HG02943 (cell line): ENCODE results near the gene MTMR3.

Experiments used
- ATAC-seq: cut with Tn5 transposase; IDR thresholded peaks from one replicate; pipeline ENCODE4 v1.9.1; 2021; ENCODE audit warnings: mild to moderate bottlenecking, low read depth, moderate library complexity; ENCODE audit not compliant: unreplicated experiment

The MTMR3 gene

DNA sequence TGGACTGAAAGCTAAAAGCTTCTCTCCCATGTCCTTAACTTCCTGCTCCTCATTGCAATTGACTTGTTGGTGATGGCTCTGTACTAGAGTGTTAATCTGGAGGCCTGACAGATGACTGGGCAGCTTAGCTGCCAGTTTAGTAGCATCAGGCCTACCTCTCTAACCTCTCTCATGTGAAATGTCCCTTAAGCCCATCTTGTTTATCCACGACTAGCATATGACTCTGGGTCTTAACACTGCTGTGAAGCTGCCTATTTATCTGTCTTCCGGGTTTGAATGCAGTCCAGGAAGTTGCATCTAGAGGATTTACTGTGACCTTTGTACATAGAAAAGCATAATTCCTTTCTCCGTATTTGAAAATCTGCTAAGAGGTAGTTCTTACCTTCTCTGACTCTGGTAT is 112.0 kb downstream of the MTMR3 start:
- ATAC-seq = no peak

DNA sequence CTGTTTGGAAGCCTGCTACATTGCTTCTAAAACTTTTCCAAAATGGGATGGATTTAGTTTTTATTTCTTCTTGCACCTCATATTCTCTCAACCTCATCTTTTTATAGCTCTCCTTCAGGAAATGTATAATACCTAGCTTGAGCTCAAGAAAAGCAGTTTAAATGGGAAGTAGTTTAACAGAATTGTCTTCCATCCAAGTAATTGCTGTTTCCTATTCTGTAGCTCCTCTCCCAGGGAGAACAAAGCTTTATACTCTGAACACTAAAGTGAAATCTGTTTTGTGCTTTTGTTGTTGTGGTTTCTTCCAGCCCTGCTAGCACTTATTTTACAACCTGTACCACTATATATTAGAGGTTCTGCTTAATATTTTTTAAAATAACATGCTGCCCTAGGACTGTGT is 114.1 kb downstream of the MTMR3 start:
- no peak for ATAC-seq

- no peak for ATAC-seq
Observed at GRCh38 chr22:29997516-29997915, 114.5 kb downstream of the MTMR3 start.

GRCh38 chr22:29998627-29999384 is 115.8 kb downstream of the MTMR3 start:
- ATAC-seq = no peak

- no peak for ATAC-seq
Observed at GRCh38 chr22:30000566-30000965, 117.6 kb downstream of the MTMR3 start.

DNA sequence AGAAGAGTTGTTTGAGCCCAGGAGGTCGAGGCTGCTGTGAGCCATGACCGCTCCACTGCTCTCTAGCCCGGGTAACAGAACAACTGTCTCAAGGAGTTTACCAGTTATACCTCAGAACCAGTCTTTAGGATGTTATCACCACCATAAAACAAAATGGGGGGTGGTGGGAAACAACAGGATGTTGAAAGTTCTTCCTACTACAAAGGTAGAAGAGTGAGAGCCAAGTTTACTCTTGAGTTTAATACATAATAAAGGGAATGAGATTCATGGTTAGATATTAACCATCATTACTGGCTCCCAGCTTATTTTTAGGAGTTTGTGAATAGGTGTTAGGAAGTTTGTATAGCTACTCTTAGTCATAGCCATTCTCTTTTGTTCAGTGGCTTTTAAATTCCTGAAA is 118.5 kb downstream of the MTMR3 start:
- no peak for ATAC-seq

DNA sequence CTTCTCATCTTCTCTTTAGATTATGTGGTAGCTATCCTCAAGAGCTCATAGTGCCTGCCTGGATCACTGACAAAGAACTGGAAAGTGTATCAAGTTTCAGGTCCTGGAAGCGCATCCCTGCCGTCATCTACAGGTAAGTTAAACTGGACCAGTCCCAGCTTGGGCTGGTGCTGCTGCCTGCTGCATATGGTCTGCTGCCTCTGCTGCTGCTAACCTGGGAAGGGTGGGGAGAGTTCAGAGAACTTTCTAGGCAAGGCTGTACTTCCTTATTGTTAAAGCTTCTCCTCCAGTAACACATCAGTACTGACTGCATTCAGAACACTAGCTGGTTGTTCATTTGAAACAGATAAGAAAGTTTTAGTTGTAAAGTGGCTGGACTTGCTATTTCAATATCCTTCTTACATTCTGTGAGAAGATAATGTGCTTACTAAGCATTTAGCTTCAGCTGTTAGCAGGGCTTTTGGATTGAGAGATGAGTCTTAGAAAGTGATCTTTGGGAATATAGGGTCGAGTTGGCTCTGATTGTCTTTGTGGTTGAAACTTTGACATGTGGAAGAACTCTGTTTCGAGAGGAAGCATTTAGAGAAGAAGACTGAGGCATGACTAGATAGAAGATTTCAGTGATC is 120.0 kb downstream of the MTMR3 start:
- no peak for ATAC-seq

DNA sequence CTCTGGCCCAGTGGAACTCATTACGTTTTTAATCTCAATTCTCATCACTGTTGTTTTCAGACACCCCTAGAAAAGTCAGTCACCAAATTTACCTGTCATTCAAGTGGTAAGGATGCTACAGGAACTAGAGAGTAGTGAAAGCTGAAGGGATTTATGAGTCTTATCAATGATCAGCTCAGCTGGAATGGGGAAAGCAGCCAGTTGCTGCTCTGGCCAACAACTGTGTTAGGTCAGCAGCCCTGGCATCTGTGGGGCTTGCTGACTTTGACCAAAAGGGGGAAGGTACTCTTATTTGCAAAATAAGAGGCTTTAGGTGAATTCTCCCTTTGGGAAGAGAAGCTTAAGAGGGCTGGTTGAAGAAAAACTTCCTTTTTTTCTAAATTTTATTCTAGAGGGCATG is 121.1 kb downstream of the MTMR3 start:
- ATAC-seq = no peak

- no peak for ATAC-seq
Observed at GRCh38 chr22:30004694-30005093, 121.7 kb downstream of the MTMR3 start.

GRCh38 chr22:30005213-30005857 is 122.4 kb downstream of the MTMR3 start:
- no peak for ATAC-seq

DNA sequence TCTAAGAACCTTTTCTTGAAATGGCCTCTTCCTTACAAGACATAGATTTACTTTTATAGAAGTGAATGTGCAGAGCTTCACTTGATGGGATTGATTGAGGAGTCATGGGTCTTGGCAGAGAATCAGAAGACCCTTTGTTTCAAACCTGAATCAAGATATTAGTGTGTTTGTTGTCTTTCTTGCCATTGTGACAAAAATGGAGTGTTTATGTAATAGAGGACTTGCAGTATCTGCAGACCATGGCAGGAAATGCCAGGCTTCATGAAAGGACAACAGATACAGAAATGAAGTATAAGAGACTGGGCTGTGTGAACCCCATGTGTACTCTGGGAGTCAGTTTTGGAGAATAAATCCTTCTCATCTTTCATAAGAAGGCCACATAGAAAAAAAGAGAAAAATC is 124.4 kb downstream of the MTMR3 start:
- no peak for ATAC-seq

- ATAC-seq = no peak
Observed at GRCh38 chr22:30008401-30008800, 125.4 kb downstream of the MTMR3 start.

DNA sequence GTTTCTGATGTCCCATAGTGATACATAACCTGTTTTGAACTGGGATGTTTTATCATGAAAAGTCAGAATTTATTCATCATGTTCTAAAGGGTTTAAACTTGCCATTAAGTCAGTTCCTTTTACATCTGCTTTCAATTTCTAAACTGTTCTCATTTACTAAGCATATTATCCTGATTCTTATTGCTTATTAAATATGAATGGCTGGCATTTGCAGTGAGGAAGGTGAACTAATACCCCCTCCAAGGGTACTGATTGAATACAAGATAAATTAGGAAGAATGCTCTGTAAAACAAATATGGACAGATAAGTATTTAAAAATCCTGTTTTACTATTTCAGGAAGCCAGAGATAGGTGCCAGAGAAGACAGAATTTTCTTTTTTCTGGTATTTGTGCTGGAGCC is 126.5 kb downstream of the MTMR3 start:
- no peak for ATAC-seq

DNA sequence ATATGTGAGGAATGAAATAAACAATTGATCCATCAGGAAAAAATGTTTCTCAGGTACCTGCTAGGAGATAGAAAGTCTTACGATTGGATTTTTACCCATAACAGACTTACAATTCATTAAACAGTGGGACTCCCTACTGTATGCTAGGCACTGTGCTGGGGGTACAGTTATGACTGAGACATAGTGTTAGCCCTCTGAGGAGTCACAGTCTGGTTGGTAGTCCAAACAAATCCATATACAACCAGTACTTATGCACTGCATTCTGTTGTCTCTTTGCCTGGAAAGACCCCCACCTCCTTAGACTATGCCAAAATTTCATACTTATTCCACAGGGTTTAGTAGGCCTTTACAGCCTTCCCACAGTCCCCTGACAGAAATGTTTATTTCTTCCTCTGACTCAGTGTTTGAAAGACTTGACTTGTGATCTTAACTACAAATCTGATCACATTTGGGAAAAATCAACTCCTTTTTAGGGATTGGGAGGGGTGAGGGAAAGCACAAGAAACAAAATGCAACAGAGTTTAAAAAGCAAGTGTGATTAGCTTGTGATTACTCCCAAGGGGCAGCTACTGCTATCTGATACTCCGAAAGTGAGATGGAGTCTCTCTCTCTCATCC is 127.9 kb downstream of the MTMR3 start:
- ATAC-seq = no peak

GRCh38 chr22:30013201-30013600 is 130.2 kb downstream of the MTMR3 start:
- no peak for ATAC-seq

DNA sequence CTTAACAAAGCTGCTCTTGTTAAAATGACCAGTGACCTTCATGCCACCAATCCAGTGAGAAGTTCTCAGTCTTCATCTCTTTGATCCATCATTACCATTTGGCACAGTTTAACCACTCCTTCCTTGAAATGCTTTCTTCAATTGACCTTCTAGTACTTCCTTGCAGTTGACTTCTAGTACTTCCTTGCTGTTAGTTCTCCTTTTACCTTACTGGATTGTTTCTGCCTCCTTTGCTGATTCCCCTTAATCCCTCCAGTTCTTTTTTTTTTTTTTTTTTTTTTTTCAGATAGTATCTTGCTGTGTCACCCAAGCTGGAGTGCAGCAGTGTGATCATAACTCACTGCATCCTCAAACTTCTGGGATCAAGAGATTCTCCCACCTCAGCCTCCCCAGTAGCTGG is 131.3 kb downstream of the MTMR3 start:
- no peak for ATAC-seq

DNA sequence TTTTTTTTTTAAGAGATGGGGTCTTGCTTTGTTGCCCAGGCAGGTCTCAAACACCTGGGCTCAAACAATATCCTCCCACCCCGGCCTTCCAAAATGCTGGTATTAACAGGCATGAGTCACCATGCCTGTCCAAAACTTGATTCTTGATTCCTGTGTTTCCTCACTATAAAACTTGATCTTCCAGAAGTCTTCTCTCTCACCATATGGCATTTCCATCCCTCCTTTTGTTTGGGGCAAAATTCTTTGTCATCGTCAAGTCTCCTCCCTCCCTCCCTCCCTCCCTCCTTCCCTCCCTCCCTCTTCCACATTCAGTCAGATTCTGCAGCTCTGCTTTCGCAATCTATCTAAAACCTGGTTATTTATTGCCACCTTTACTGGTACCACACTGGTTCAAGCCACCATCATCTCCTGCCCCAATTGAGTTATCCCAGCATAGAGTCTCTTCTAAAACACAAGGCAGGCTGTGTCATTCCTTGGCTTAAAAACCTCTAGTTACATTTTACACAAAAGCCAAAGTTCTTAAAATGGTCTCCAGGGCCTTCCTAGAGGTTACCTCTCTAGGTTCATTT is 132.3 kb downstream of the MTMR3 start:
- ATAC-seq = no peak

DNA sequence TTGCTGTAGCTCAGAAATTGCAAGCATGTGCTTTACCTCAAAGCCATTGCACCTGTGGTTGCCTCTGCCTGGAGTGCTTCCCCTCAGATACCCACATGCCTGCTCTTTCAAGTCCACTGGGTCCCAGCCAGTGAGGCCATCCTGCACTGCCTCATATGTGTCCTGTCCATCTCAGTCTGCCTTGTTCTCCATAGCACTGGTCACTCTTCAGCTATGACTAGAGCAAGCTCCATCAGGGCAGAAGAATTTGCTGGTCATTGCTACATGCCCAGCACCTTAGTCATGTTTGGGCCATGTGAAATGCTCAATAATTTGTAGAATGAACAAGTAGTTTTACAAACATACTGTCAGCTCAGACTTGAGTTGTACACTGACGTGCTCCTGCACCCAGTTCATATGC is 132.9 kb downstream of the MTMR3 start:
- no peak for ATAC-seq

- no peak for ATAC-seq
Observed at GRCh38 chr22:30016596-30016995, 133.6 kb downstream of the MTMR3 start.

- no peak for ATAC-seq
Observed at GRCh38 chr22:30017375-30018223, 134.6 kb downstream of the MTMR3 start.
